H7 (cell line): Measurements from ENCODE around the gene MYRF. TPM values are rescaled to one million over a fixed set of nuclear protein-coding genes. Genes with fewer than 3 reads are reported as not detected.

ENCODE experiments used
- DNase-seq: peaks from one replicate; pipeline ENCODE4 v3.0.0; 2012
- H3K27me3 ChIP-seq: 2 replicates; pipeline ENCODE4 v1.6.0; 2011; ENCODE audit warnings: mild to moderate bottlenecking, low read length; ENCODE audit not compliant: control insufficient read depth, insufficient read depth
- H3K36me3 ChIP-seq: replicated peaks from 2 replicates; pipeline ENCODE4 v1.5.1; 2011; ENCODE audit warnings: low read length; ENCODE audit not compliant: control insufficient read depth, insufficient read depth
- H3K4me3 ChIP-seq: 2 replicates; pipeline ENCODE4 v1.5.1; 2011; ENCODE audit warnings: low read depth, mild to moderate bottlenecking, control low read depth, low read length, moderate library complexity; ENCODE audit not compliant: insufficient read depth
- total RNA-seq: library from RNA; depleted of rRNA; stranded (reverse); fragments of >200 nt; shearing (Covaris generic); gene quantifications from 2 replicates; pipeline ENCODE4 v1.2.3, GENCODE V29; 2014

MYRF gene
- total RNA-seq, 1 experiment from 2014 or later = 3.6 TPM

GRCh38 chr11:61806785-61807184, 54.3 kb downstream of the MYRF start:
- DNase-seq = no peak
- peaks cover 72% of the 10 kb centered on the region for H3K36me3 ChIP-seq

GRCh38 chr11:61810671-61811175, 58.3 kb downstream of the MYRF start:
- H3K27me3 ChIP-seq = no peaks in the 10 kb centered on the region
- no peak for DNase-seq
- H3K4me3 ChIP-seq = no peak overlapping the region
- peaks cover 53% of the 10 kb centered on the region for H3K36me3 ChIP-seq

More at GRCh38 chr11:61806785-61807184, 54.3 kb downstream of the MYRF start:
- no peaks in the 10 kb centered on the region for H3K27me3 ChIP-seq
- no peak overlapping the region for H3K4me3 ChIP-seq

- DNase-seq = no peak
- Histone ChIP-seq H3K4me3 (no peak overlapping the region), H3K36me3 (peaks cover 46% of the 10 kb centered on the region), H3K27me3 (no peaks in the 10 kb centered on the region)
Observed at GRCh38 chr11:61811831-61812230, 59.4 kb downstream of the MYRF start.

GRCh38 chr11:61812736-61813411, 60.4 kb downstream of the MYRF start:
- DNase-seq = no peak
- Histone ChIP-seq H3K4me3 (no peak overlapping the region), H3K36me3 (peaks cover 42% of the 10 kb centered on the region), H3K27me3 (no peaks in the 10 kb centered on the region)

GRCh38 chr11:61814247-61814957, 62.0 kb downstream of the MYRF start:
- peak overlapping the region; percentile 41 for H3K4me3 ChIP-seq
- peaks cover 34% of the 10 kb centered on the region for H3K36me3 ChIP-seq
- peak; percentile 55 for DNase-seq
- no peaks in the 10 kb centered on the region for H3K27me3 ChIP-seq

GRCh38 chr11:61814958-61815789, 62.7 kb downstream of the MYRF start:
- Histone ChIP-seq H3K36me3 (peaks cover 26% of the 10 kb centered on the region), H3K4me3 (peak overlapping the region; percentile 99), H3K27me3 (no peaks in the 10 kb centered on the region)
- DNase-seq = peak; percentile 99

- Histone ChIP-seq H3K36me3 (peaks cover 18% of the 10 kb centered on the region), H3K27me3 (no peaks in the 10 kb centered on the region), H3K4me3 (peak overlapping the region; percentile 99)
- peak; percentile 90 for DNase-seq
Observed at GRCh38 chr11:61815790-61816735, 63.6 kb downstream of the MYRF start.

- peak; percentile 97 for DNase-seq
- peak within 1 kb of the TSS; percentile 99 for H3K4me3 ChIP-seq
- H3K27me3 ChIP-seq = no peaks in the 10 kb centered on the region
- H3K36me3 ChIP-seq = peaks cover 14% of the 10 kb centered on the region
Observed at GRCh38 chr11:61816736-61817455, 64.5 kb downstream of the MYRF start, which contains the start of gene FADS1. TSS of gene FADS1 (minus strand) at chr11:61817003. CDS start at chr11:61816929, 74 bp downstream.

GRCh38 chr11:61817471-61818202, 65.2 kb downstream of the MYRF start:
- Histone ChIP-seq H3K36me3 (peaks cover 7% of the 10 kb centered on the region), H3K4me3 (peak overlapping the region; percentile 99), H3K27me3 (no peaks in the 10 kb centered on the region)
- DNase-seq = peak; percentile 60

- H3K27me3 ChIP-seq = no peaks in the 10 kb centered on the region
- H3K36me3 ChIP-seq = peaks cover 2% of the 10 kb centered on the region; the same call in 1 of the 2 replicates
- DNase-seq = no peak
- H3K4me3 ChIP-seq = no peak overlapping the region
Observed at GRCh38 chr11:61820174-61820573, 67.7 kb downstream of the MYRF start.

GRCh38 chr11:61826930-61827570, 74.6 kb downstream of the MYRF start:
- DNase-seq = no peak
- Histone ChIP-seq H3K36me3 (peaks cover 8% of the 10 kb centered on the region), H3K27me3 (no peaks in the 10 kb centered on the region), H3K4me3 (peak overlapping the region; percentile 97)
